ENCODE measurements around the gene RPP30.
"Not testable (repeated sequence)": the region's sequence is repeated elsewhere in the genome, so short reads cannot be mapped to it uniquely, and the experiment has no call there.

RPP30 gene

GRCh38 chr10:90889636-90890035 is 17.9 kb downstream of the RPP30 start:
- no peak overlapping the region for H4K8ac ChIP-seq (ENCODE audit: low read length)
- no peak overlapping the region for H2BK120ac ChIP-seq (ENCODE audit: low read depth, low read length)
- no peak overlapping the region for H3K4me2 ChIP-seq (ENCODE audit: low read length, poor library complexity, severe bottlenecking)
- H3K27me3 ChIP-seq (ENCODE audit: control insufficient read depth in 1 of 2, insufficient read depth in 1 of 2, low read length in 2 of 2): no peaks in the 10 kb centered on the region
- no peak overlapping the region for H3K18ac ChIP-seq (ENCODE audit: low read depth in 1 of 2, low read length in 2 of 2)
- no peak overlapping the region for H2BK15ac ChIP-seq (ENCODE audit: low read depth, poor library complexity, severe bottlenecking)
- no peaks in the 10 kb centered on the region for H3K9me3 ChIP-seq (ENCODE audit: control insufficient read depth, low read length)
- H2AK5ac ChIP-seq (ENCODE audit: low read length, severe bottlenecking): no peak overlapping the region
- H3K14ac ChIP-seq (ENCODE audit: low read length in 2 of 2): no peak overlapping the region
- no peak overlapping the region for H3K9ac ChIP-seq (ENCODE audit: low read length)
- H3K23ac ChIP-seq (ENCODE audit: low read length in 2 of 2): no peak overlapping the region
- H2BK12ac ChIP-seq (ENCODE audit: low read length in 2 of 2): no peak overlapping the region
- no peak overlapping the region for H2AFZ ChIP-seq (ENCODE audit: low read depth, low read length)
- DNase-seq: no peak
- H3K4me3 ChIP-seq (ENCODE audit: insufficient read depth in 1 of 2, low read depth in 1 of 2, low read length in 2 of 2): no peak overlapping the region
- no peaks in the 10 kb centered on the region for H3K4me1 ChIP-seq (ENCODE audit: control insufficient read depth, insufficient read depth, low read depth, low read length)
- peaks cover 11% of the 10 kb centered on the region for H3K79me1 ChIP-seq (replicated peaks; ENCODE audit: low read length, poor library complexity, severe bottlenecking)
- H2BK5ac ChIP-seq (ENCODE audit: low read depth, low read length, poor library complexity, severe bottlenecking): no peak overlapping the region
- WGBS: no CpG with 5 or more reads among the region's 1 CpG
- no peak overlapping the region for H3K27ac ChIP-seq (ENCODE audit: low read length, poor library complexity, severe bottlenecking)
- H3K36me3 ChIP-seq (ENCODE audit: control insufficient read depth in 1 of 2, insufficient read depth in 2 of 2, low read depth in 1 of 2, low read length in 2 of 2): peaks cover 7 to 79% of the 10 kb centered on the region in 2 experiments
- H3K4ac ChIP-seq (ENCODE audit: low read depth in 1 of 2, low read length in 2 of 2): no peak overlapping the region
- H4K91ac ChIP-seq (ENCODE audit: low read length): no peak overlapping the region

DNA sequence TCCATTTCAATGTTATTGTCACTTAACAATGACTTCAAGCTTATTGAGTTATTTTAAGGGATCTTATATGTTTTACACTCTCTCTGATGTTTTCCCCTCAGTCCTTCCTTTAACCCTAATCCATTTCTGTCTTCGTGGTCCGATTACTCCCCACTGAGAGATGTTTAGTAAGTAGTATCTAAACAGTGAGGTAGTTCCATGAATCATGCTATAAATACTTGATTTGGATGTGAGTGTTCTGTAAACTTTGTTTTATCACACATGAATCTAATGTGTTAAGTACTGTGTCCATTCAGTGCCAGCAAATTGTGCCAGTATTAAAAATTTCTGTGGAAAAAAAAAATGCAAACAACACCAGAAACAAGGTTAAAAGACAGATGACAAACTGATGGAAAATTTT is 18.6 kb downstream of the RPP30 start:
- no peak overlapping the region for H3K4ac ChIP-seq (ENCODE audit: low read depth in 1 of 2, low read length in 2 of 2)
- no peaks in the 10 kb centered on the region for H3K27me3 ChIP-seq (ENCODE audit: control insufficient read depth in 1 of 2, insufficient read depth in 1 of 2, low read length in 2 of 2)
- H2BK12ac ChIP-seq (ENCODE audit: low read length in 2 of 2): no peak overlapping the region
- peaks cover 11% of the 10 kb centered on the region for H3K79me1 ChIP-seq (replicated peaks; ENCODE audit: low read length, poor library complexity, severe bottlenecking)
- DNase-seq: no peak
- H3K14ac ChIP-seq (ENCODE audit: low read length in 2 of 2): no peak overlapping the region
- no peak overlapping the region for H2AFZ ChIP-seq (ENCODE audit: low read depth, low read length)
- H2AK5ac ChIP-seq (ENCODE audit: low read length, severe bottlenecking): no peak overlapping the region
- no peak overlapping the region for H4K91ac ChIP-seq (ENCODE audit: low read length)
- no peaks in the 10 kb centered on the region for H3K9me3 ChIP-seq (ENCODE audit: control insufficient read depth, low read length)
- H3K9ac ChIP-seq (ENCODE audit: low read length): no peak overlapping the region
- no peak overlapping the region for H3K27ac ChIP-seq (ENCODE audit: low read length, poor library complexity, severe bottlenecking)
- WGBS: no CpG with 5 or more reads among the region's 2 CpGs
- no peak overlapping the region for H3K4me2 ChIP-seq (ENCODE audit: low read length, poor library complexity, severe bottlenecking)
- H3K4me3 ChIP-seq (ENCODE audit: insufficient read depth in 1 of 2, low read depth in 1 of 2, low read length in 2 of 2): no peak overlapping the region
- H3K23ac ChIP-seq (ENCODE audit: low read length in 2 of 2): no peak overlapping the region
- H3K36me3 ChIP-seq (ENCODE audit: control insufficient read depth in 1 of 2, insufficient read depth in 2 of 2, low read depth in 1 of 2, low read length in 2 of 2): peaks cover 7 to 86% of the 10 kb centered on the region in 2 experiments
- H2BK15ac ChIP-seq (ENCODE audit: low read depth, poor library complexity, severe bottlenecking): no peak overlapping the region
- no peak overlapping the region for H4K8ac ChIP-seq (ENCODE audit: low read length)
- H2BK120ac ChIP-seq (ENCODE audit: low read depth, low read length): no peak overlapping the region
- no peaks in the 10 kb centered on the region for H3K4me1 ChIP-seq (ENCODE audit: control insufficient read depth, insufficient read depth, low read depth, low read length)
- H2BK5ac ChIP-seq (ENCODE audit: low read depth, low read length, poor library complexity, severe bottlenecking): no peak overlapping the region
- H3K18ac ChIP-seq (ENCODE audit: low read depth in 1 of 2, low read length in 2 of 2): no peak overlapping the region

DNA sequence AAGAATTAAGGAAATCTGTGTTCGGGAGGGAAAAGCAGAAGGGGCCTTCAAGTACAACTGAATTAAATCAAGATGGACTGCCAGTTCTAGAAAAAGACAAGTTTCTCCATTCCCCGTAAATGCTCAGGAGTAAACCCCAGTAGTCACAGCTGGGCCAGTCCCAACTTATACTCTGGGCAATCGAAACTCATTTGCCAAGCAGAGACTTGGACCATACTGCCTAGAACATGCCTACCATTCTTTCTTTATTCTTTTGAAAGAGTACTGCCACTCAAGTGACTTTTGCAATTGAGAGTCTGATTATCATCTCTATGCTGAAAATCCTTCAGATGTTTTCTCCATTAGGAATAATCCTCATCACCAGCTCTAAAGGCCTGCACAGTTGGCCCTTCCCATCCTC is 21.4 kb downstream of the RPP30 start:
- peaks cover 3 to 81% of the 10 kb centered on the region in 2 experiments for H3K36me3 ChIP-seq (ENCODE audit: control insufficient read depth in 1 of 2, insufficient read depth in 2 of 2, low read depth in 1 of 2, low read length in 2 of 2)
- H3K4ac ChIP-seq (ENCODE audit: low read depth in 1 of 2, low read length in 2 of 2): no peak overlapping the region
- H2AK5ac ChIP-seq (ENCODE audit: low read length, severe bottlenecking): no peak overlapping the region
- no peak overlapping the region for H3K9ac ChIP-seq (ENCODE audit: low read length)
- no peak overlapping the region for H3K4me3 ChIP-seq (ENCODE audit: insufficient read depth in 1 of 2, low read depth in 1 of 2, low read length in 2 of 2)
- no peak overlapping the region for H3K14ac ChIP-seq (ENCODE audit: low read length in 2 of 2)
- 97% methylated on average over 3 of the region's 3 CpGs for WGBS
- H2AFZ ChIP-seq (ENCODE audit: low read depth, low read length): no peak overlapping the region
- no peak overlapping the region for H3K4me2 ChIP-seq (ENCODE audit: low read length, poor library complexity, severe bottlenecking)
- H4K8ac ChIP-seq (ENCODE audit: low read length): no peak overlapping the region
- no peaks in the 10 kb centered on the region for H3K4me1 ChIP-seq (ENCODE audit: control insufficient read depth, insufficient read depth, low read depth, low read length)
- H4K91ac ChIP-seq (ENCODE audit: low read length): no peak overlapping the region
- no peak overlapping the region for H2BK120ac ChIP-seq (ENCODE audit: low read depth, low read length)
- no peak for DNase-seq
- peaks cover 12% of the 10 kb centered on the region for H3K79me1 ChIP-seq (replicated peaks; ENCODE audit: low read length, poor library complexity, severe bottlenecking)
- no peak overlapping the region for H2BK15ac ChIP-seq (ENCODE audit: low read depth, poor library complexity, severe bottlenecking)
- no peak overlapping the region for H3K27ac ChIP-seq (ENCODE audit: low read length, poor library complexity, severe bottlenecking)
- H3K27me3 ChIP-seq (ENCODE audit: control insufficient read depth in 1 of 2, insufficient read depth in 1 of 2, low read length in 2 of 2): no peaks in the 10 kb centered on the region
- no peaks in the 10 kb centered on the region for H3K9me3 ChIP-seq (ENCODE audit: control insufficient read depth, low read length)
- no peak overlapping the region for H2BK5ac ChIP-seq (ENCODE audit: low read depth, low read length, poor library complexity, severe bottlenecking)
- H3K23ac ChIP-seq (ENCODE audit: low read length in 2 of 2): no peak overlapping the region
- no peak overlapping the region for H2BK12ac ChIP-seq (ENCODE audit: low read length in 2 of 2)
- H3K18ac ChIP-seq (ENCODE audit: low read depth in 1 of 2, low read length in 2 of 2): no peak overlapping the region

DNA sequence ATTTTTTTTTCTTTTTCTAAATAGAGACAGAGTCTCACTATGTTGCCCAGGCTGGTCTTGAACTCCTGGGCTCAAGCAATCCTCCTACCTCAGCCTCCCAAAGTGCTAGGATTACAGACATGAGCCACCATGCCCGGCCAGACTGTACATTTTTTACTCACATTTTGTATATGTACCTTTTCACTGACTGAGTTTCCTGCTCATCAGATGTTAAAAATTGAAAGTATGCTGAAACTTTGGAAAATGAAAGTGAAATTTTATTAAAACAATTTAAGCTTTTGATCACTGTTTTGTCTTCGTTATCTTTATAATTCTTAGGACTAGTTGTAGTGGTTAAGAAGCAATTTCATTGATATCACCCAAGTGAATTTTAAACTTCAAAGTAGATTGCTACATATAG is 25.1 kb downstream of the RPP30 start:
- not testable (repeated sequence) for H2AFZ ChIP-seq (ENCODE audit: low read depth, low read length); H3K18ac ChIP-seq (ENCODE audit: low read depth in 1 of 2, low read length in 2 of 2); H3K14ac ChIP-seq (ENCODE audit: low read length in 2 of 2); H2AK5ac ChIP-seq (ENCODE audit: low read length, severe bottlenecking); H3K9me3 ChIP-seq (ENCODE audit: control insufficient read depth, low read length); H3K23ac ChIP-seq (ENCODE audit: low read length in 2 of 2); H3K9ac ChIP-seq (ENCODE audit: low read length); H4K8ac ChIP-seq (ENCODE audit: low read length); H4K91ac ChIP-seq (ENCODE audit: low read length); H3K27ac ChIP-seq (ENCODE audit: low read length, poor library complexity, severe bottlenecking); H2BK120ac ChIP-seq (ENCODE audit: low read depth, low read length); H3K4me1 ChIP-seq (ENCODE audit: control insufficient read depth, insufficient read depth, low read depth, low read length); H3K79me1 ChIP-seq (replicated peaks; ENCODE audit: low read length, poor library complexity, severe bottlenecking); H2BK15ac ChIP-seq (ENCODE audit: low read depth, poor library complexity, severe bottlenecking); H2BK5ac ChIP-seq (ENCODE audit: low read depth, low read length, poor library complexity, severe bottlenecking); H3K4ac ChIP-seq (ENCODE audit: low read depth in 1 of 2, low read length in 2 of 2); DNase-seq; H3K27me3 ChIP-seq (ENCODE audit: control insufficient read depth in 1 of 2, insufficient read depth in 1 of 2, low read length in 2 of 2); H3K4me3 ChIP-seq (ENCODE audit: insufficient read depth in 1 of 2, low read depth in 1 of 2, low read length in 2 of 2); H2BK12ac ChIP-seq (ENCODE audit: low read length in 2 of 2); H3K4me2 ChIP-seq (ENCODE audit: low read length, poor library complexity, severe bottlenecking)
- peaks cover 6 to 72% of the 10 kb centered on the region in 2 experiments for H3K36me3 ChIP-seq (ENCODE audit: control insufficient read depth in 1 of 2, insufficient read depth in 2 of 2, low read depth in 1 of 2, low read length in 2 of 2)
- no CpG with 5 or more reads among the region's 2 CpGs for WGBS

All from mesenchymal stem cell (in vitro differentiated cells and primary cell).